ENCODE data around the gene R3HDM2.
"Not testable (repeated sequence)": the region's sequence is repeated elsewhere in the genome, so short reads cannot be mapped to it uniquely, and the experiment has no call there.

Gene R3HDM2

GRCh38 chr12:57446292-57446960 is 15.6 kb upstream of the R3HDM2 start:
- Histone ChIP-seq H3K23ac (ENCODE audit: low read length in 2 of 2) (no peak overlapping the region), H4K91ac (ENCODE audit: low read length) (no peak overlapping the region), H3K9ac (ENCODE audit: low read length) (no peak overlapping the region), H3K4me1 (ENCODE audit: control insufficient read depth, insufficient read depth, low read depth, low read length) (no peaks in the 10 kb centered on the region), H2AK5ac (ENCODE audit: low read length, severe bottlenecking) (no peak overlapping the region), H3K27me3 (ENCODE audit: control insufficient read depth in 1 of 2, insufficient read depth in 1 of 2, low read length in 2 of 2) (no peaks in the 10 kb centered on the region), H2BK5ac (ENCODE audit: low read depth, low read length, poor library complexity, severe bottlenecking) (no peak overlapping the region), H3K4ac (ENCODE audit: low read depth in 1 of 2, low read length in 2 of 2) (no peak overlapping the region), H3K4me3 (ENCODE audit: insufficient read depth in 1 of 2, low read depth in 1 of 2, low read length in 2 of 2) (no peak overlapping the region), H4K8ac (ENCODE audit: low read length) (no peak overlapping the region), H2BK12ac (ENCODE audit: low read length in 2 of 2) (no peak overlapping the region), H3K4me2 (ENCODE audit: low read length, poor library complexity, severe bottlenecking) (no peak overlapping the region), H3K18ac (ENCODE audit: low read depth in 1 of 2, low read length in 2 of 2) (no peak overlapping the region), H3K9me3 (ENCODE audit: control insufficient read depth, low read length) (no peaks in the 10 kb centered on the region), H2BK15ac (ENCODE audit: low read depth, poor library complexity, severe bottlenecking) (no peak overlapping the region), H3K79me1 (replicated peaks; ENCODE audit: low read length, poor library complexity, severe bottlenecking) (no peaks in the 10 kb centered on the region), H2BK120ac (ENCODE audit: low read depth, low read length) (no peak overlapping the region), H3K14ac (ENCODE audit: low read length in 2 of 2) (no peak overlapping the region), H2AFZ (ENCODE audit: low read depth, low read length) (no peak overlapping the region), H3K36me3 (ENCODE audit: control insufficient read depth in 1 of 2, insufficient read depth in 2 of 2, low read depth in 1 of 2, low read length in 2 of 2) (no peaks in the 10 kb centered on the region), H3K27ac (ENCODE audit: low read length, poor library complexity, severe bottlenecking) (no peak overlapping the region)
- WGBS: 99% methylated on average over 6 of the region's 6 CpGs
- no peak for DNase-seq

- no peak for DNase-seq
- Histone ChIP-seq H4K8ac (ENCODE audit: low read length) (no peak overlapping the region), H3K4ac (ENCODE audit: low read depth in 1 of 2, low read length in 2 of 2) (no peak overlapping the region), H4K91ac (ENCODE audit: low read length) (no peak overlapping the region), H3K4me2 (ENCODE audit: low read length, poor library complexity, severe bottlenecking) (no peak overlapping the region), H2BK5ac (ENCODE audit: low read depth, low read length, poor library complexity, severe bottlenecking) (no peak overlapping the region), H3K36me3 (ENCODE audit: control insufficient read depth in 1 of 2, insufficient read depth in 2 of 2, low read depth in 1 of 2, low read length in 2 of 2) (no peaks in the 10 kb centered on the region), H2BK15ac (ENCODE audit: low read depth, poor library complexity, severe bottlenecking) (no peak overlapping the region), H3K9me3 (ENCODE audit: control insufficient read depth, low read length) (no peaks in the 10 kb centered on the region), H3K4me3 (ENCODE audit: insufficient read depth in 1 of 2, low read depth in 1 of 2, low read length in 2 of 2) (no peak overlapping the region), H3K4me1 (ENCODE audit: control insufficient read depth, insufficient read depth, low read depth, low read length) (no peaks in the 10 kb centered on the region), H2AFZ (ENCODE audit: low read depth, low read length) (no peak overlapping the region), H3K27ac (ENCODE audit: low read length, poor library complexity, severe bottlenecking) (no peak overlapping the region), H2BK12ac (ENCODE audit: low read length in 2 of 2) (no peak overlapping the region), H3K9ac (ENCODE audit: low read length) (no peak overlapping the region), H3K79me1 (replicated peaks; ENCODE audit: low read length, poor library complexity, severe bottlenecking) (no peaks in the 10 kb centered on the region), H3K23ac (ENCODE audit: low read length in 2 of 2) (no peak overlapping the region), H3K14ac (ENCODE audit: low read length in 2 of 2) (no peak overlapping the region), H3K27me3 (ENCODE audit: control insufficient read depth in 1 of 2, insufficient read depth in 1 of 2, low read length in 2 of 2) (no peaks in the 10 kb centered on the region), H2AK5ac (ENCODE audit: low read length, severe bottlenecking) (no peak overlapping the region), H2BK120ac (ENCODE audit: low read depth, low read length) (no peak overlapping the region), H3K18ac (ENCODE audit: low read depth in 1 of 2, low read length in 2 of 2) (no peak overlapping the region)
- 70% methylated on average over 4 of the region's 5 CpGs for WGBS
Observed at GRCh38 chr12:57444744-57445143, 13.9 kb upstream of the R3HDM2 start.

- H3K4ac ChIP-seq (ENCODE audit: low read depth in 1 of 2, low read length in 2 of 2); H2AK5ac ChIP-seq (ENCODE audit: low read length, severe bottlenecking); H2BK12ac ChIP-seq (ENCODE audit: low read length in 2 of 2); H3K36me3 ChIP-seq (ENCODE audit: control insufficient read depth in 1 of 2, insufficient read depth in 2 of 2, low read depth in 1 of 2, low read length in 2 of 2); H3K4me1 ChIP-seq (ENCODE audit: control insufficient read depth, insufficient read depth, low read depth, low read length); H4K8ac ChIP-seq (ENCODE audit: low read length); H2BK5ac ChIP-seq (ENCODE audit: low read depth, low read length, poor library complexity, severe bottlenecking); H2BK120ac ChIP-seq (ENCODE audit: low read depth, low read length); H2BK15ac ChIP-seq (ENCODE audit: low read depth, poor library complexity, severe bottlenecking); H3K27me3 ChIP-seq (ENCODE audit: control insufficient read depth in 1 of 2, insufficient read depth in 1 of 2, low read length in 2 of 2); H3K9ac ChIP-seq (ENCODE audit: low read length); H3K4me2 ChIP-seq (ENCODE audit: low read length, poor library complexity, severe bottlenecking); H3K4me3 ChIP-seq (ENCODE audit: insufficient read depth in 1 of 2, low read depth in 1 of 2, low read length in 2 of 2); H3K18ac ChIP-seq (ENCODE audit: low read depth in 1 of 2, low read length in 2 of 2); H3K14ac ChIP-seq (ENCODE audit: low read length in 2 of 2); DNase-seq; H2AFZ ChIP-seq (ENCODE audit: low read depth, low read length); H3K9me3 ChIP-seq (ENCODE audit: control insufficient read depth, low read length); H3K27ac ChIP-seq (ENCODE audit: low read length, poor library complexity, severe bottlenecking); H3K23ac ChIP-seq (ENCODE audit: low read length in 2 of 2); H4K91ac ChIP-seq (ENCODE audit: low read length); H3K79me1 ChIP-seq (replicated peaks; ENCODE audit: low read length, poor library complexity, severe bottlenecking): not testable (repeated sequence)
- WGBS: 70% methylated on average over 3 of the region's 6 CpGs
Observed at GRCh38 chr12:57444337-57444736, 13.5 kb upstream of the R3HDM2 start.

GRCh38 chr12:57441846-57442427 is 11.1 kb upstream of the R3HDM2 start:
- Histone ChIP-seq H3K79me1 (replicated peaks; ENCODE audit: low read length, poor library complexity, severe bottlenecking) (no peaks in the 10 kb centered on the region), H3K9me3 (ENCODE audit: control insufficient read depth, low read length) (no peaks in the 10 kb centered on the region), H3K18ac (ENCODE audit: low read depth in 1 of 2, low read length in 2 of 2) (no peak overlapping the region), H3K27ac (ENCODE audit: low read length, poor library complexity, severe bottlenecking) (no peak overlapping the region), H2BK120ac (ENCODE audit: low read depth, low read length) (no peak overlapping the region), H3K4me1 (ENCODE audit: control insufficient read depth, insufficient read depth, low read depth, low read length) (no peaks in the 10 kb centered on the region), H2AFZ (ENCODE audit: low read depth, low read length) (no peak overlapping the region), H4K8ac (ENCODE audit: low read length) (no peak overlapping the region), H2BK12ac (ENCODE audit: low read length in 2 of 2) (no peak overlapping the region), H2BK15ac (ENCODE audit: low read depth, poor library complexity, severe bottlenecking) (no peak overlapping the region), H3K4ac (ENCODE audit: low read depth in 1 of 2, low read length in 2 of 2) (no peak overlapping the region), H3K4me2 (ENCODE audit: low read length, poor library complexity, severe bottlenecking) (no peak overlapping the region), H3K23ac (ENCODE audit: low read length in 2 of 2) (no peak overlapping the region), H3K27me3 (ENCODE audit: control insufficient read depth in 1 of 2, insufficient read depth in 1 of 2, low read length in 2 of 2) (no peaks in the 10 kb centered on the region), H2AK5ac (ENCODE audit: low read length, severe bottlenecking) (no peak overlapping the region), H3K4me3 (ENCODE audit: insufficient read depth in 1 of 2, low read depth in 1 of 2, low read length in 2 of 2) (no peak overlapping the region), H3K9ac (ENCODE audit: low read length) (no peak overlapping the region), H2BK5ac (ENCODE audit: low read depth, low read length, poor library complexity, severe bottlenecking) (no peak overlapping the region), H3K36me3 (ENCODE audit: control insufficient read depth in 1 of 2, insufficient read depth in 2 of 2, low read depth in 1 of 2, low read length in 2 of 2) (no peaks in the 10 kb centered on the region), H4K91ac (ENCODE audit: low read length) (no peak overlapping the region), H3K14ac (ENCODE audit: low read length in 2 of 2) (no peak overlapping the region)
- no peak for DNase-seq
- WGBS: 100% methylated on average over 1 of the region's 1 CpG

Measured in mesenchymal stem cell (in vitro differentiated cells and primary cell).